PC-9 (cell line): Measurements from ENCODE around the gene SDHA. TPM values are rescaled to one million over a fixed set of nuclear protein-coding genes. Genes with fewer than 3 reads are reported as not detected.

Source experiments
- BruUV-seq: library from RNA; stranded (reverse); fragments of 400-500 nt; replicated peaks from 2 replicates; lab custom pipeline; 2021; lab: Mats Ljungman, UMichigan
- CTCF ChIA-PET: fragments of 300-600 bp; sonication (Branson Sonifier 250); formaldehyde crosslinking; loops from one replicate; lab custom pipeline; 2022; ENCODE audit warnings: antibody characterized with exemption; lab: Charles Lee
- POLR2A ChIA-PET: fragments of 300-600 bp; sonication (Branson Sonifier 250); formaldehyde crosslinking; loops from one replicate; lab custom pipeline; 2022; ENCODE audit warnings: antibody characterized with exemption; ENCODE audit not compliant: unreplicated experiment; lab: Charles Lee
- DNase-seq, 2 experiments: peaks; one replicate each; pipeline versions ENCODE4 v3.0.0 to v3.0.0-alpha.2; 2015 to 2022; ENCODE audit warnings: mixed read lengths in 1 of 2
- H2AFZ ChIP-seq: fragments of 200-600 bp; sonication (generic); 2 replicates; pipeline ENCODE4 v1.8.1; 2017; ENCODE audit warnings: antibody characterized with exemption
- H3F3A ChIP-seq: fragments of 200-600 bp; sonication (generic); 2 replicates; pipeline ENCODE4 v1.8.1; 2017; ENCODE audit warnings: antibody characterized with exemption, mild to moderate bottlenecking, low read depth; ENCODE audit not compliant: insufficient read depth
- H3K27ac ChIP-seq: fragments of 200-600 bp; sonication (generic); 2 replicates; pipeline ENCODE4 v1.6.1; 2016; ENCODE audit warnings: mixed run types
- H3K27me3 ChIP-seq: fragments of 200-600 bp; sonication (generic); 2 replicates; pipeline ENCODE4 v1.6.1; 2016; ENCODE audit warnings: low read depth, mixed run types; ENCODE audit not compliant: insufficient read depth
- H3K36me3 ChIP-seq: fragments of 200-600 bp; sonication (generic); 2 replicates; pipeline ENCODE4 v1.6.1; 2016; ENCODE audit warnings: low read depth, mixed run types
- H3K4me1 ChIP-seq: fragments of 200-600 bp; sonication (generic); replicated peaks from 2 replicates; pipeline ENCODE4 v1.6.1; 2016; ENCODE audit warnings: mixed run types; ENCODE audit not compliant: insufficient read depth
- H3K4me2 ChIP-seq: fragments of 200-600 bp; sonication (generic); 2 replicates; pipeline ENCODE4 v1.6.1; 2017; ENCODE audit warnings: mixed run types
- H3K4me3 ChIP-seq: fragments of 200-600 bp; sonication (generic); 2 replicates; pipeline ENCODE4 v1.6.1; 2016; ENCODE audit warnings: mixed run types
- H3K79me2 ChIP-seq: fragments of 200-600 bp; sonication (generic); 2 replicates; pipeline ENCODE4 v1.6.1; 2017; ENCODE audit warnings: low read depth, mixed run types
- H3K9me2 ChIP-seq: fragments of 200-600 bp; sonication (generic); 2 replicates; pipeline ENCODE4 v1.8.1; 2017; ENCODE audit warnings: mild to moderate bottlenecking; ENCODE audit not compliant: insufficient read depth
- H3K9me3 ChIP-seq: fragments of 200-600 bp; sonication (generic); 2 replicates; pipeline ENCODE4 v1.8.1; 2016; ENCODE audit warnings: low read depth; ENCODE audit not compliant: insufficient read depth
- H4K20me1 ChIP-seq: fragments of 200-600 bp; sonication (generic); 2 replicates; pipeline ENCODE4 v1.8.1; 2017; ENCODE audit not compliant: insufficient read depth
- EZH2 ChIP-seq: fragments of 200-600 bp; sonication (generic); IDR thresholded peaks from 2 replicates; pipeline ENCODE4 v1.8.0; 2017; ENCODE audit warnings: antibody characterized with exemption, low read depth
- intact Hi-C: fragments of 100-400 bp; cut with micrococcal nuclease; formaldehyde crosslinking; loops from one replicate; pipeline ENCODE4 v1.10.0; 2022; ENCODE audit not compliant: unreplicated experiment
- total RNA-seq: library from RNA; stranded (reverse); gene quantifications from 2 replicates; pipeline ENCODE4 v1.2.3, GENCODE V29; 2021
- TF ChIP-seq, protein P1 (sequence below): fragments of 200-600 bp; sonication (generic); conservative IDR thresholded peaks from 2 replicates; pipeline ENCODE4 v1.6.1; 2017; ENCODE audit warnings: mixed run types, antibody characterized with exemption, mild to moderate bottlenecking, moderate library complexity

Gene SDHA
- total RNA-seq, 1 experiment from 2014 or later = 347 TPM

DNA sequence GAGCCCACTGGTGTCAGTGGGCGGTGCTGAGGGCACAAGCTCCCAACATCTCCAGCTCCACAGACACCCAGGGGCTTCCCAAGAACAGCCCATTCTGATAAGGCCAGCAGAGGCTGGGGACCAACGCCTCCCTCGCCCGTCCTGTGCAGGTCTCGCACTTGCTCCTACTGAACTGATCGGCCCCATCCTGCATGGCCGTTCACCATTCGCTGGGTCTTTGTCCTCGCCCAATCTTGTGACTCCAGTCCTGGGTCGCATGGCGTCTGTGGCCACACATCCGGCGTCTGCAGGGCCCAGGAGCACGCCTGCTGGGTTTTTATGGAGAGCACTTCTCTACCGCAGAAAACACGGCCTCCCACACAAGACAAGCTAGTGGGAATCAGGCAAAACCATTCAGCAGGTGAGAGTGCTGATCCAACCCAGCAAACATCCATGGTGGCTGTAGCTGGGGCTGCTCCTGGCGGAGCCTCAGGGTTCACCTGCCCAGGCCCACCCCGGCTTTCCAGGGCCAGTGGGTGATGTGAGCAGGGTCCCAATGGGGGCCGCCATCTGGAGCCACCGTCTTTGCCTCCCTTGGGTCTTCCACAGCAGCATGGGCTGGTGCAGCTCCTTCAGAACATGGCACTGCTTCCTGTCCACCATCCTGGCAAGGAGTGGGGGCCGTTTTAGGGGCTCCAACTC lies 19.5 kb upstream of the SDHA start:
- Histone ChIP-seq H3K9me3 (no peaks in the 10 kb centered on the region), H2AFZ (no peak overlapping the region), H3K79me2 (no peaks in the 10 kb centered on the region), H3K4me3 (no peak overlapping the region), H3K4me1 (no peaks in the 10 kb centered on the region), H3K36me3 (no peaks in the 10 kb centered on the region), H3K4me2 (no peak overlapping the region), H3K27me3 (peaks cover 11% of the 10 kb centered on the region; the same call in 1 of the 2 replicates), H3K27ac (no peak overlapping the region), H3K9me2 (no peaks in the 10 kb centered on the region), H4K20me1 (peaks cover 20% of the 10 kb centered on the region), H3F3A (no peaks in the 10 kb centered on the region; the same call in 1 of the 2 replicates)
- ChIA-PET POLR2A (no interaction called here), CTCF (no interaction called here)
- no peak for DNase-seq
- no TSS peak for BruUV-seq
- intact Hi-C loops = no loop called here
- no peak for TF ChIP-seq EZH2
- TF ChIP-seq, protein P1, sequence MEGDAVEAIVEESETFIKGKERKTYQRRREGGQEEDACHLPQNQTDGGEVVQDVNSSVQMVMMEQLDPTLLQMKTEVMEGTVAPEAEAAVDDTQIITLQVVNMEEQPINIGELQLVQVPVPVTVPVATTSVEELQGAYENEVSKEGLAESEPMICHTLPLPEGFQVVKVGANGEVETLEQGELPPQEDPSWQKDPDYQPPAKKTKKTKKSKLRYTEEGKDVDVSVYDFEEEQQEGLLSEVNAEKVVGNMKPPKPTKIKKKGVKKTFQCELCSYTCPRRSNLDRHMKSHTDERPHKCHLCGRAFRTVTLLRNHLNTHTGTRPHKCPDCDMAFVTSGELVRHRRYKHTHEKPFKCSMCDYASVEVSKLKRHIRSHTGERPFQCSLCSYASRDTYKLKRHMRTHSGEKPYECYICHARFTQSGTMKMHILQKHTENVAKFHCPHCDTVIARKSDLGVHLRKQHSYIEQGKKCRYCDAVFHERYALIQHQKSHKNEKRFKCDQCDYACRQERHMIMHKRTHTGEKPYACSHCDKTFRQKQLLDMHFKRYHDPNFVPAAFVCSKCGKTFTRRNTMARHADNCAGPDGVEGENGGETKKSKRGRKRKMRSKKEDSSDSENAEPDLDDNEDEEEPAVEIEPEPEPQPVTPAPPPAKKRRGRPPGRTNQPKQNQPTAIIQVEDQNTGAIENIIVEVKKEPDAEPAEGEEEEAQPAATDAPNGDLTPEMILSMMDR = no peak

DNA sequence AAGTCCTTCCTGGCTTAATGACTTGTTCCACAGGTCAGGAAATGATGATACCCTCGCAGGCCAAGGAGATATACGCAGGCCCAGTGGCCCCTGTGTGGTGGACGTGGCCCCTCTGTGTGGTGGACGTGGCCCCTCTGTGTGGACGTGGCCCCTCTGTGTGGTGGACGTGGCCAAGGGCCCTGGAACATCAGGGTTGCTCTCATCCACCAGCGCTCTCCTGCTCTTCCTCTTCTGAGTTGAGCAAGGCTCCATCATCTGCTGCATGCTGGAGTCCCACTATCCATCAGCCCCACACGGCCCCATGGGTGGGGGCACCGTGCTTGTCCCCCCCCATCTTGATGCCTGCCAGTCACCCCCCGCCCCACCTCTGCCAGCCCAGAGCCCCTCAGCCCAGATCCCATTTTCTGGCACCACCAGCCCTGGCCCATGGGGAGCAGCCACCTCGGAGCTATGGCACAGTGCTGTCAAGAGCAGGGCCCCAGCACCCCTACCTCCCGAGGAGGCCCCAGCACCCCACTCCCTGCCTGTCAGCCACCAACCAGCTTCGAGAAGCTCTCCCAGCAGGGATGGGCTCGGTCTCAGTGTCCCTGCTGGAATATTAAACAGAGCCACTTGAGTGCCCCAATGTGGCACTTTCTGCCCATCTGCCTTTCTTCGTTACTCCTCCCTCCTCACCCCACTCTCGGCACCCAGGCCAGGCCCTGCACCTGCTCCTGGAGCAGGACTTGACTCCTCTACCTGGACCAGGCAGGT lies 18.7 kb upstream of the SDHA start:
- Histone ChIP-seq H3K79me2 (no peaks in the 10 kb centered on the region), H3K27me3 (peaks cover 6% of the 10 kb centered on the region; the same call in 1 of the 2 replicates), H3K36me3 (no peaks in the 10 kb centered on the region), H3K9me3 (no peaks in the 10 kb centered on the region), H3F3A (no peaks in the 10 kb centered on the region; the same call in 1 of the 2 replicates), H2AFZ (no peak overlapping the region), H3K4me3 (no peak overlapping the region), H4K20me1 (peaks cover 20% of the 10 kb centered on the region), H3K4me1 (no peaks in the 10 kb centered on the region), H3K27ac (no peak overlapping the region), H3K9me2 (no peaks in the 10 kb centered on the region), H3K4me2 (no peak overlapping the region)
- intact Hi-C loops = no loop called here
- no peak for DNase-seq
- TF ChIP-seq, protein P1 = no peak
- no peak for TF ChIP-seq EZH2
- CTCF ChIA-PET = no interaction called here
- BruUV-seq = no TSS peak
- POLR2A ChIA-PET = no interaction called here

DNA sequence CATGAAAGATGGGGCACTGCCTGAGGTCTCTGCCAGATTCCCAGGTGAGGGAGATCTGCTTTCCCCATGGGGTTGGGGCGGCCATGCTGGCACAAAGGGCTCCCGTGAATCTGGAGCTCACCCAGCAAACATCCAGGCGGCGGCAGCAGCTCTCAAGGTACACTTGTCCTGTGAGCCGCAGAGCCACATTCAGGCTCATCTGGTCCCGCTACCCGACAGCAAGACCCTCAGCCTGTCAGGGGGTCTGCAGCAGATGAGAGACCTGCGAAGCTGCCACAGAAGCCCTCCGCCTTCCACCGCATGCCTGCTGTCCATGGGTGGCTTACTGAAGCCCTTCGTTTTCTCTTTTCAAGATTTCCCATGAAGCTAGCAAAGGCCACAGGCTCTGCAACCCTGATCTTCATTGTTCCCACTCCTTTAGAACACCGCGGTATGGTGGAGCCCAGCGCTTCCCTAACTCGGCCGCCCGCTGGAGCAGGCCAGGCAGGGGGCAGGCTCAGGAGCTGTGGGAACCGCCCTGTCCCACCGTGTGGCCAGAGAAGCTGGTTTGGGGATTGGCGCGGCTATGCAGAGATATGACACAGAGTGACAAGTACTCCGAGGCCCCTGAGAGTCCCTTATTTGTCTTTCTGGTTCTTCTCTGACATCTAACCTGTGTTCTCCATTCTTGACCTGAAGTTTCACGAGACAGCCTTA lies 18.0 kb upstream of the SDHA start:
- Histone ChIP-seq H2AFZ (no peak overlapping the region), H4K20me1 (peaks cover 22% of the 10 kb centered on the region), H3K4me3 (no peak overlapping the region), H3K4me2 (no peak overlapping the region), H3K9me2 (no peaks in the 10 kb centered on the region), H3K36me3 (peaks cover 6% of the 10 kb centered on the region; the same call in 1 of the 2 replicates), H3K9me3 (no peaks in the 10 kb centered on the region), H3K27me3 (peaks cover 4% of the 10 kb centered on the region; the same call in 1 of the 2 replicates), H3K4me1 (no peaks in the 10 kb centered on the region), H3K27ac (no peak overlapping the region), H3F3A (no peaks in the 10 kb centered on the region; the same call in 1 of the 2 replicates), H3K79me2 (no peaks in the 10 kb centered on the region)
- CTCF ChIA-PET = no interaction called here
- BruUV-seq = no TSS peak
- intact Hi-C loops = no loop called here
- DNase-seq = no peak
- POLR2A ChIA-PET = no interaction called here
- TF ChIP-seq, protein P1 = no peak
- TF ChIP-seq EZH2 = no peak
